GM19193 (cell line): Measurements from ENCODE around the gene KRTAP10-11.

Source experiments
- POLR2A ChIP-seq: IDR thresholded peaks from 4 replicates; pipeline ENCODE4 v1.6.1; 2011; ENCODE audit not compliant: insufficient read depth, insufficient read length; ENCODE audit errors: extremely low read depth

The KRTAP10-11 gene

GRCh38 chr21:44612669-44613229 is 33.5 kb upstream of the KRTAP10-11 start:
- no peak for TF ChIP-seq POLR2A

DNA sequence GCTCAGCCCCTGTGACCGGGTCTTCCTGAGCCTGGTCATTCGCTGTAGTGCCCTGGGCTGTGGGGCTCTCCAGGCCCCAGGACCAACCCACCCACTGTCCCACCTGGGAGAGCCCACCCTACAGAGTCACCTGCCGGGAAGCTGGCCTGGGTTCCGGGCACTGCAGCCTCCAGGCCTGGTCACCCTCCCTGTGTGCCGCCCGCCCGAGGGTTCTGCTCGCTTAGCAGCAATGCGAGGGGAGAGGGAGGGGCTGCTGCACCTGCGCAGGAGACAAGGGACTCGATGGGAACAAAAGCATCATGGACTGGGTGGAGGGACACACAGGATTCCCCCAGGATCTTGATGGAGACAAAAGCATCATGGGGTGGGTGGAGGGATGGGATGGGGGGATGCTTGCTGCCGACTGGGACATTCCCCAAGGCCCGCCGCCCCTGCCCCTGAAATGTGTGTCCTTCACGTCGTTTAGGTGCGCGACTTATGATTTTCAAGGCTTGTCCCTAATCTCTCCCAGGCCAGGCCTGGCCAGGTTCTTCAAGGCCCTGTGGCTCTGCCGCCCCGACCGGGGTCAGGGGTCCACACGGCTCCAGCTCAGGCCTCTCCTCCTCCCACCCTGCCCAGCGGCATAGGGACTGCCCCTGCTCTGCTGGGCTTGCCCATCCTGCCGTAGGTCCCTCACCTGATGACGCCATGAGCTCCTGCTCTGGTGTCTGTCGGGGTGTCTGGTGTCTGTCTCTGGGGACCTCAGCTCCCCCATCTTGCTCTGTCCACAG is 32.6 kb upstream of the KRTAP10-11 start:
- no peak for TF ChIP-seq POLR2A

GRCh38 chr21:44614161-44614631 is 32.0 kb upstream of the KRTAP10-11 start:
- TF ChIP-seq POLR2A = no peak

GRCh38 chr21:44614961-44615391 is 31.2 kb upstream of the KRTAP10-11 start:
- no peak for TF ChIP-seq POLR2A

GRCh38 chr21:44615466-44615865 is 30.7 kb upstream of the KRTAP10-11 start:
- no peak for TF ChIP-seq POLR2A

GRCh38 chr21:44615911-44616590 is 30.2 kb upstream of the KRTAP10-11 start:
- no peak for TF ChIP-seq POLR2A

DNA sequence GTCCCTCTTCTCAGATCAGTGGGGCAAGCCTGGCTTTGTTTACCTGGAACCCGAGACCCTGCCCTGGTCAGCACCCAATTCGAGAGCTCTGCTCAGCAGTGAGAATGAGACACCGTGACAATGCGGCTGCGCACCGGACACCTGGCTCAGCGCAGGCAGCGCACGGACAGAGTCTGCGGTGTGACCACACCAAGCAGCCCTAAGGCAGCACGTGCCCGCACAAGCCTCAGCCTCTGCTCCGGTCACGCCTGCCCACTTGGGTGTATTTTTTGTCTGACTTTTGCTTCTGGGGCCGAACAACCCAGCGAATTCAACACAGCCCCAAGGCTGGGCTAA is 29.7 kb upstream of the KRTAP10-11 start:
- TF ChIP-seq POLR2A = no peak

GRCh38 chr21:44617071-44617501 is 29.1 kb upstream of the KRTAP10-11 start:
- TF ChIP-seq POLR2A = no peak

DNA sequence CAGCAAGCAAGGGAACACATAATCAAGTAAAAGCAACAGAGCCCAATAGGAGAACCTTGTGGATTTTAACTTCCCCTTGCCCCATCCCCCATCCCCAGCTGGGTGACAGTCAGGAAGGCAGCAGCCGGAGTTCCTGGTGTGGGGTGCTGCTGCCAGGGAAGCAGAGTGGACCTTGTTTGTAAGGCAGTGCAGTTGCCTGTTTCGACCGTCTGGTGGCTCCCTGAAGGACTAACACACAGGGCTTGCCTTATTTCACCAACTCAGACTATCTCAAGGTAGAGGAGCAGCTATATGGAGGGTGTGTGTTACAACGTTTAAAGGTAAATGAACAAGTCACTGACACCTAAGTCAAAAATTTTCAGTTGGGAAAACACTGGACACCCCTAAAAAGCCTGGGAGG is 27.7 kb upstream of the KRTAP10-11 start:
- no peak for TF ChIP-seq POLR2A

DNA sequence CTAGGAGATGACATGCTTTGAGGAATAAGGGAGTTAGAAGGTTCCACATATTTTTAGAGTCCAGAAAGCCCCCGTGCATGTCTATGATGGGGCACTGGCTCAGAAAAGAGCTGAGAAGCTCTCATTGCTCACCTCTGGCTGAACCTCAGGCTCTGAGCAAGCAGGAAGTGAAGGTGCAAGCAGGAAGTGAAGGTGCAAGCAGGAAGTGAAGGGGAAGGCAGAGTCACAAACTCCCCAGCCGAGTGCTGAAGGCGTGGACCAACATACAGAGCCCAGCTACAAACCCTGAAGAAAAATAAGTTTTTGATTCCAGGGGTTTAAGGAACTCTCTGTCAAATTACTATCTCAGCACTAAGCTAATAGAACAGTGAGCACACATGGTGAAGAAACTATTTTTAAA is 27.3 kb upstream of the KRTAP10-11 start:
- TF ChIP-seq POLR2A = no peak

DNA sequence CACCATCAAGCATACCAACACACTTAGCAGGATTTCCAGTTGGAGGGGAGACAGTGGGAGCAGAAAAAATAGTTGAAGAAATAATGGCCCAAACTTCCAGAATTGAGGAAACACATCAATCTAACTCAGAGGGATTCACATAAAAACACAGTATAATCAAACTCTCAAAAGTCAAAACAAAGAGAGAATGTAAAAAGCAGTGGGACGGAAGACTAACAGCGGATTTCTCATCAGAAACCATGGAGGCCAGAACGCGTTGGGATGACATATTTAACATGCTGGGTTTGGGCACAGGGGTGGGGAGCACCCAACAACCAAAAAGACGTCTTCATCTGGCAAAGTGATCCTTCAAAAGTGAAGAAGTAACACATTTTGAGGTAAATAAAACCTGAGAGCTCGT is 26.3 kb upstream of the KRTAP10-11 start:
- no peak for TF ChIP-seq POLR2A

GRCh38 chr21:44623575-44623974 is 22.6 kb upstream of the KRTAP10-11 start:
- no peak for TF ChIP-seq POLR2A

GRCh38 chr21:44625756-44626155 is 20.5 kb upstream of the KRTAP10-11 start:
- no peak for TF ChIP-seq POLR2A

GRCh38 chr21:44626262-44626661 is 20.0 kb upstream of the KRTAP10-11 start:
- TF ChIP-seq POLR2A = no peak

- no peak for TF ChIP-seq POLR2A
Measured at GRCh38 chr21:44626673-44627143, 19.5 kb upstream of the KRTAP10-11 start, which contains the start of gene KRTAP10-9. TSS of gene KRTAP10-9 (plus strand) at chr21:44627093. CDS start at chr21:44627172, 79 bp downstream.
